Measurements from ENCODE around the gene CYP21A2. TPM values are rescaled to one million over a fixed set of nuclear protein-coding genes. Genes with fewer than 3 reads are reported as not detected.

Gene CYP21A2
- not detected in 5 replicates for total RNA-seq (2022; extraction: Qiagen RNA extraction; ENCODE audit: low read depth)

GRCh38 chr6:32037598-32038524 is at the start of gene CYP21A2:
TSS of gene CYP21A2 (plus strand) at chr6:32038415. CDS start at chr6:32038423, 8 bp downstream.

GRCh38 chr6:32014547-32014946 is 23.7 kb upstream of the CYP21A2 start, which contains the start of gene C4B:
TSS of gene C4B (plus strand) at chr6:32014795. CDS start at chr6:32014846, 51 bp downstream.

Other genes with a start within 250 kb of the CYP21A2 start
- gene VARS1, start 242.7 kb upstream of the CYP21A2 start, total RNA-seq (2022; extraction: Qiagen RNA extraction; ENCODE audit: low read depth) = 43.4 to 61.7 TPM (median 60.4 TPM) in 5 replicates
- 52.1 to 67.9 TPM (median 59.7 TPM) in 5 replicates for gene LSM2, start 231.4 kb upstream of the CYP21A2 start, total RNA-seq (2022; extraction: Qiagen RNA extraction; ENCODE audit: low read depth)
- gene HSPA1L, start 223.1 kb upstream of the CYP21A2 start, total RNA-seq (2022; extraction: Qiagen RNA extraction; ENCODE audit: low read depth) = 1.4 to 2.2 TPM (median 1.9 TPM) in 5 replicates
- 129 to 401 TPM (median 295 TPM) in 5 replicates for gene HSPA1A, start 222.9 kb upstream of the CYP21A2 start, total RNA-seq (2022; extraction: Qiagen RNA extraction; ENCODE audit: low read depth)
- gene HSPA1B, start 210.7 kb upstream of the CYP21A2 start, total RNA-seq (2022; extraction: Qiagen RNA extraction; ENCODE audit: low read depth) = 78.0 to 284 TPM (median 227 TPM) in 5 replicates
- 20.9 to 35.3 TPM (median 29.4 TPM) in 5 replicates for gene NEU1, start 175.6 kb upstream of the CYP21A2 start, total RNA-seq (2022; extraction: Qiagen RNA extraction; ENCODE audit: low read depth)
- gene SLC44A4, start 159.4 kb upstream of the CYP21A2 start, total RNA-seq (2022; extraction: Qiagen RNA extraction; ENCODE audit: low read depth) = 0.18 to 0.50 TPM (median 0.29 TPM) in 3 of 5 replicates, not detected in the others
- gene EHMT2, start 140.7 kb upstream of the CYP21A2 start, total RNA-seq (2022; extraction: Qiagen RNA extraction; ENCODE audit: low read depth) = 17.2 to 32.6 TPM (median 30.9 TPM) in 5 replicates
- gene ZBTB12, start 136.3 kb upstream of the CYP21A2 start, total RNA-seq (2022; extraction: Qiagen RNA extraction; ENCODE audit: low read depth) = 2.0 to 5.0 TPM (median 4.5 TPM) in 5 replicates
- 0.33 to 0.47 TPM in 2 of 5 replicates, not detected in the others for gene C2, start 110.7 kb upstream of the CYP21A2 start, total RNA-seq (2022; extraction: Qiagen RNA extraction; ENCODE audit: low read depth)
- gene CFB, start 92.3 kb upstream of the CYP21A2 start, total RNA-seq (2022; extraction: Qiagen RNA extraction; ENCODE audit: low read depth) = 1.6 to 3.2 TPM (median 2.0 TPM) in 5 replicates
- gene NELFE, start 79.4 kb upstream of the CYP21A2 start, total RNA-seq (2022; extraction: Qiagen RNA extraction; ENCODE audit: low read depth) = 75.5 to 91.9 TPM (median 81.9 TPM) in 5 replicates
- 15.8 to 30.9 TPM (median 25.7 TPM) in 5 replicates for gene SKIC2, start 79.2 kb upstream of the CYP21A2 start, total RNA-seq (2022; extraction: Qiagen RNA extraction; ENCODE audit: low read depth)
- gene DXO, start 66.3 kb upstream of the CYP21A2 start, total RNA-seq (2022; extraction: Qiagen RNA extraction; ENCODE audit: low read depth) = 10.6 to 14.3 TPM (median 12.1 TPM) in 5 replicates
- gene C4A, start 56.4 kb upstream of the CYP21A2 start, total RNA-seq (2022; extraction: Qiagen RNA extraction; ENCODE audit: low read depth) = 0.94 to 1.5 TPM (median 1.5 TPM) in 5 replicates
- gene C4B, start 23.6 kb upstream of the CYP21A2 start, total RNA-seq (2022; extraction: Qiagen RNA extraction; ENCODE audit: low read depth) = 0.69 to 1.5 TPM (median 1.3 TPM) in 5 replicates
- 0.14 to 0.86 TPM (median 0.57 TPM) in 5 replicates for gene TNXB, start 70.9 kb downstream of the CYP21A2 start, total RNA-seq (2022; extraction: Qiagen RNA extraction; ENCODE audit: low read depth)
- 21.0 to 37.0 TPM (median 35.3 TPM) in 5 replicates for gene ATF6B, start 89.8 kb downstream of the CYP21A2 start, total RNA-seq (2022; extraction: Qiagen RNA extraction; ENCODE audit: low read depth)
- 6.0 to 8.2 TPM (median 6.7 TPM) in 5 replicates for gene FKBPL, start 91.9 kb downstream of the CYP21A2 start, total RNA-seq (2022; extraction: Qiagen RNA extraction; ENCODE audit: low read depth)
- 0.47 to 0.95 TPM (median 0.68 TPM) in 5 replicates for gene PRRT1, start 113.5 kb downstream of the CYP21A2 start, total RNA-seq (2022; extraction: Qiagen RNA extraction; ENCODE audit: low read depth)
- gene PPT2, start 115.7 kb downstream of the CYP21A2 start, total RNA-seq (2022; extraction: Qiagen RNA extraction; ENCODE audit: low read depth) = 6.1 to 9.5 TPM (median 8.4 TPM) in 5 replicates
- gene EGFL8, start 126.2 kb downstream of the CYP21A2 start, total RNA-seq (2022; extraction: Qiagen RNA extraction; ENCODE audit: low read depth) = 1.3 to 1.9 TPM (median 1.7 TPM) in 5 replicates
- 29.1 to 41.4 TPM (median 40.8 TPM) in 5 replicates for gene AGPAT1, start 137.7 kb downstream of the CYP21A2 start, total RNA-seq (2022; extraction: Qiagen RNA extraction; ENCODE audit: low read depth)
- gene RNF5, start 140.0 kb downstream of the CYP21A2 start, total RNA-seq (2022; extraction: Qiagen RNA extraction; ENCODE audit: low read depth) = 32.5 to 48.7 TPM (median 45.6 TPM) in 5 replicates
- gene AGER, start 145.8 kb downstream of the CYP21A2 start, total RNA-seq (2022; extraction: Qiagen RNA extraction; ENCODE audit: low read depth) = 1.5 to 3.1 TPM (median 2.6 TPM) in 5 replicates
- 13.2 to 19.5 TPM (median 17.7 TPM) in 5 replicates for gene PBX2, start 151.8 kb downstream of the CYP21A2 start, total RNA-seq (2022; extraction: Qiagen RNA extraction; ENCODE audit: low read depth)
- 0.16 to 0.88 TPM (median 0.40 TPM) in 5 replicates for gene GPSM3, start 154.2 kb downstream of the CYP21A2 start, total RNA-seq (2022; extraction: Qiagen RNA extraction; ENCODE audit: low read depth)
- 0.42 to 0.88 TPM (median 0.63 TPM) in 5 replicates for gene NOTCH4, start 185.7 kb downstream of the CYP21A2 start, total RNA-seq (2022; extraction: Qiagen RNA extraction; ENCODE audit: low read depth)

Measured in A549 treated with ZK216348 at 1 μM for 4 hours (cell line).